ENCODE results near the gene SREBF1. TPM values are rescaled to one million over a fixed set of nuclear protein-coding genes. Genes with fewer than 3 reads are reported as not detected.

SREBF1 gene
- total RNA-seq, 2 experiments from 2014 or later: 103 to 116 TPM

DNA sequence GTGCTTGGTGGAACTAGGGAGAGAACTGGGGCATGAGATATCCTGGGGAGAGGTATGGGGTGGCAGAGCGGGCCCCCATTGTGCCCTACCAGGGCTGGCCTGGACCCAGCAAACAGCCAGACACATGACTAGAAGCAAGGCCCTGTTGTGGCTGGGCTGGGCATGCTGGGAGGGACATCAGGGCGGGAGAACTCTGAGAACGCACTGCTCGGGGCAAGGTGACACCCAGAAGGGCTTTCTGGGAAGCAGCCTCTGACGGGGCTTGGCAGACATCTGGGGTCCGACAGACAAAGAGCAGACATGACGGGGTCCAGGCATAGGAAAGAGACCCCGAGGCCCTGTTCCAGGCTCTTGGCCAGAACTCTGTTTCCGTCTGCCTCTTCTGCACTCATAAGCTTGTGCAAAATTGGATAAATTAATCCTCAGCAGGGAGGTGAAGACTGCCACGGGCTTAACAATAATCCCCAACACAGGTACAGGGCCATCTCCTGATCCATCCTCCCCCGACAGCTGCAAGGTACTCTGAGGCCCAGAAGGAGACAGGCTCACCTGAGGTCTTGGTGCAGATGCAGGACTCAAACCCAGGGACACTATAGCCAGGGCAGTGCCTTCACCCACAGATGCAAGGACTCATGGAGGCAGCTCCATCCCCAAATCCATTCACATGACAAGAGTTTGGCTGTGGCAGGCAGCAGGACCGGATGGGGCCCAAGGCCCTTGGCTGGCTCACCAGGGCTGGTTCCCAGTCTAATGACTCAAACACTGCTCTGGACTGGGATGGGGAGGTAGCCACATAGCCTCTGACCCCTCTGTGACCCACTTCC lies 5.4 kb downstream of the SREBF1 start:
- H3K4me1 Mint-ChIP-seq (ENCODE audit: low read depth): peaks cover 75% of the 10 kb centered on the region
- DNase-seq (no peak), ATAC-seq (no peak)
- H3K27ac Mint-ChIP-seq: peak overlapping the region; percentile 40
- ChIA-PET POLR2A (interaction anchor here (1.1 to 22.2 kb wide), 6 partner anchors 8 to 86 kb away, joined by 3 to 617 read pairs (median 6); no protein-coding TSS in a partner anchor), CTCF (interaction anchor here (1.3 to 5.4 kb wide), 4 partner anchors 11 to 30 kb away, joined by 3 to 34 read pairs (median 5); no protein-coding TSS in a partner anchor)
- no peaks in the 10 kb centered on the region for H3K27me3 Mint-ChIP-seq
- intact Hi-C loops (cut with micrococcal nuclease): no loop called here
- TF ChIP-seq, protein P1, sequence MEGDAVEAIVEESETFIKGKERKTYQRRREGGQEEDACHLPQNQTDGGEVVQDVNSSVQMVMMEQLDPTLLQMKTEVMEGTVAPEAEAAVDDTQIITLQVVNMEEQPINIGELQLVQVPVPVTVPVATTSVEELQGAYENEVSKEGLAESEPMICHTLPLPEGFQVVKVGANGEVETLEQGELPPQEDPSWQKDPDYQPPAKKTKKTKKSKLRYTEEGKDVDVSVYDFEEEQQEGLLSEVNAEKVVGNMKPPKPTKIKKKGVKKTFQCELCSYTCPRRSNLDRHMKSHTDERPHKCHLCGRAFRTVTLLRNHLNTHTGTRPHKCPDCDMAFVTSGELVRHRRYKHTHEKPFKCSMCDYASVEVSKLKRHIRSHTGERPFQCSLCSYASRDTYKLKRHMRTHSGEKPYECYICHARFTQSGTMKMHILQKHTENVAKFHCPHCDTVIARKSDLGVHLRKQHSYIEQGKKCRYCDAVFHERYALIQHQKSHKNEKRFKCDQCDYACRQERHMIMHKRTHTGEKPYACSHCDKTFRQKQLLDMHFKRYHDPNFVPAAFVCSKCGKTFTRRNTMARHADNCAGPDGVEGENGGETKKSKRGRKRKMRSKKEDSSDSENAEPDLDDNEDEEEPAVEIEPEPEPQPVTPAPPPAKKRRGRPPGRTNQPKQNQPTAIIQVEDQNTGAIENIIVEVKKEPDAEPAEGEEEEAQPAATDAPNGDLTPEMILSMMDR (IDR thresholded peaks at IDR 0.05): no peak
- H3K9me3 Mint-ChIP-seq: no peaks in the 10 kb centered on the region
- no peak overlapping the region for H3K4me3 Mint-ChIP-seq
- peaks cover 66% of the 10 kb centered on the region for H3K36me3 Mint-ChIP-seq (ENCODE audit: low read depth)

- H3K4me1 Mint-ChIP-seq (ENCODE audit: low read depth): peaks cover 81% of the 10 kb centered on the region
- intact Hi-C loops (cut with micrococcal nuclease): no loop called here
- no peak overlapping the region for H3K27ac Mint-ChIP-seq
- DNase-seq: no peak
- peaks cover 68% of the 10 kb centered on the region for H3K36me3 Mint-ChIP-seq (ENCODE audit: low read depth)
- TF ChIP-seq, protein P1 (IDR thresholded peaks at IDR 0.05): no peak
- no peak overlapping the region for H3K4me3 Mint-ChIP-seq
- ChIA-PET CTCF (interaction anchor here (1.4 to 1.5 kb wide), 2 partner anchors 11 to 19 kb away, joined by 5 read pairs; no protein-coding TSS in a partner anchor), POLR2A (interaction anchor here (1.1 to 22.2 kb wide), 3 partner anchors 8 to 87 kb away, joined by 3 to 617 read pairs (median 272); no protein-coding TSS in a partner anchor)
- ATAC-seq: no peak
- H3K9me3 Mint-ChIP-seq: no peaks in the 10 kb centered on the region
- no peaks in the 10 kb centered on the region for H3K27me3 Mint-ChIP-seq
These were observed 6.0 kb downstream of the SREBF1 start for GRCh38 chr17:17830740-17831207.

DNA sequence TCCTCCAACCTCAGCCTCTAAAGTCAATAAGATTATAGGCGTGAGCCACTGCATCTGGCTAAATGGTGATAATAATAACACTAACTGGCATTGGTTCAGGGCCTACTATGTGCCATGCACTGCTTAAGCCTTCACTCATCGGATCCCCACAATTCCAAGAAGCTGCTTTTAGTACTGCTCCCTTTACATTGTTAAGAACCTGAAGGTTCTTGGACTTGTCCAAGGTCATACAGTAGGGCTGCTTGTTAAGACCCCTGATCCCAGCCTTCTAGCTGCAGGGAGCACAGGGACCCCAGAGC lies 6.6 kb downstream of the SREBF1 start:
- H3K9me3 Mint-ChIP-seq: no peaks in the 10 kb centered on the region
- intact Hi-C loops (cut with micrococcal nuclease): no loop called here
- no peak overlapping the region for H3K4me3 Mint-ChIP-seq
- no peak for DNase-seq
- ChIA-PET POLR2A (interaction anchor here (1.1 to 22.2 kb wide), 3 partner anchors 7 to 88 kb away, joined by 3 to 617 read pairs (median 272); no protein-coding TSS in a partner anchor), CTCF (interaction anchor here (1.4 kb wide), 1 partner anchor 10 kb away, joined by 5 read pairs; no protein-coding TSS in a partner anchor)
- H3K36me3 Mint-ChIP-seq (ENCODE audit: low read depth): peaks cover 63% of the 10 kb centered on the region
- H3K27me3 Mint-ChIP-seq: no peaks in the 10 kb centered on the region
- TF ChIP-seq, protein P1 (IDR thresholded peaks at IDR 0.05): no peak
- no peak overlapping the region for H3K27ac Mint-ChIP-seq
- peaks cover 81% of the 10 kb centered on the region for H3K4me1 Mint-ChIP-seq (ENCODE audit: low read depth)
- no peak for ATAC-seq

- no peaks in the 10 kb centered on the region for H3K9me3 Mint-ChIP-seq
- DNase-seq (no peak), ATAC-seq (no peak)
- no peaks in the 10 kb centered on the region for H3K27me3 Mint-ChIP-seq
- H3K27ac Mint-ChIP-seq: peak overlapping the region; percentile 75
- peaks cover 46% of the 10 kb centered on the region for H3K36me3 Mint-ChIP-seq (ENCODE audit: low read depth)
- TF ChIP-seq, protein P1 (IDR thresholded peaks at IDR 0.05): no peak
- peaks cover 80% of the 10 kb centered on the region for H3K4me1 Mint-ChIP-seq (ENCODE audit: low read depth)
- H3K4me3 Mint-ChIP-seq: no peak overlapping the region
- intact Hi-C loops (cut with micrococcal nuclease): no loop called here
- CTCF ChIA-PET: interaction anchor here (0.9 to 4.0 kb wide), 4 partner anchors 16 to 91 kb away, joined by 3 to 15 read pairs (median 4); no protein-coding TSS in a partner anchor
- POLR2A ChIA-PET: interaction anchor here (0.7 to 22.2 kb wide), 6 partner anchors 5 to 145 kb away, joined by 3 to 617 read pairs (median 140); partner anchors contain the start of gene SREBF1
These were observed 8.8 kb downstream of the SREBF1 start for GRCh38 chr17:17827826-17828621.
